Amniotic epithelial cell (primary cell): Measurements from ENCODE around the gene SPI1.
"Not testable (repeated sequence)": the region's sequence is repeated elsewhere in the genome, so short reads cannot be mapped to it uniquely, and the experiment has no call there.

Source experiments
- DNase-seq: peaks from one replicate; pipeline ENCODE4 v3.0.0-alpha.2; 2010; ENCODE audit warnings: low read depth

Gene SPI1

GRCh38 chr11:47325271-47326041, 52.9 kb downstream of the SPI1 start:
- peak; percentile 34 for DNase-seq

- no peak for DNase-seq
Observed at GRCh38 chr11:47324520-47324919, 53.8 kb downstream of the SPI1 start.

- DNase-seq: no peak
Observed at GRCh38 chr11:47318166-47318565, 60.2 kb downstream of the SPI1 start.

- DNase-seq: no peak
Observed at GRCh38 chr11:47317064-47317828, 61.1 kb downstream of the SPI1 start.

- DNase-seq: not testable (repeated sequence)
Observed at GRCh38 chr11:47316501-47316900, 61.8 kb downstream of the SPI1 start.

GRCh38 chr11:47314992-47315391, 63.4 kb downstream of the SPI1 start:
- DNase-seq: no peak

GRCh38 chr11:47308050-47308823, 70.1 kb downstream of the SPI1 start:
- no peak for DNase-seq

GRCh38 chr11:47306484-47306844, 71.9 kb downstream of the SPI1 start:
- DNase-seq: no peak

- DNase-seq: no peak
Observed at GRCh38 chr11:47305734-47306483, 72.4 kb downstream of the SPI1 start.
